Naive thymus-derived CD8-positive, alpha-beta T cell (primary cell): ENCODE data around the gene C22orf31. TPM values are rescaled to one million over a fixed set of nuclear protein-coding genes. Genes with fewer than 3 reads are reported as not detected.

Experiments used
- ATAC-seq, 2 donors: fragments of 150-1000 bp; cut with Tn5 transposase in 1 of 2; sonication (Bioruptor Pico), chemical (Tn5 transposase) in 1 of 2; 1 replicate in 1 of 2; 2 replicates in 1 of 2; pipeline ENCODE4 v1.10.0; 2021; ENCODE audit warnings: mild to moderate bottlenecking in 2 of 2, moderate library complexity in 2 of 2
- POLR2A ChIA-PET: fragments of 350-600 bp; sonication (Branson Sonifier 250); formaldehyde crosslinking; loops from one replicate; lab custom pipeline; 2021; ENCODE audit warnings: antibody characterized with exemption; lab: Charles Lee
- DNase-seq, 10 donors: peaks; one replicate each; pipeline versions ENCODE4 v3.0.0 to v3.0.0-alpha.2; 2020 to 2022
- H3K27ac Mint-ChIP-seq, 10 donors: one replicate each; pipeline ENCODE4 v1.8.0; 2020 to 2022; ENCODE audit warnings: mild to moderate bottlenecking in 10 of 10, mixed read lengths in 10 of 10, moderate library complexity in 4 of 10, inconsistent platforms in 1 of 10
- H3K27me3 Mint-ChIP-seq, 5 donors: one replicate each; pipeline ENCODE4 v1.8.0; 2021 to 2022; ENCODE audit warnings: mixed read lengths in 5 of 5
- H3K36me3 Mint-ChIP-seq, 3 donors: one replicate each; pipeline ENCODE4 v1.8.0; 2020 to 2022; ENCODE audit warnings: mixed read lengths in 3 of 3, mild to moderate bottlenecking in 2 of 3, inconsistent platforms in 1 of 3
- H3K4me1 Mint-ChIP-seq, 4 donors: one replicate each; pipeline ENCODE4 v1.8.0; 2021 to 2022; ENCODE audit warnings: mixed read lengths in 4 of 4
- H3K4me3 Mint-ChIP-seq, 10 donors: one replicate each; pipeline ENCODE4 v1.8.0; 2020 to 2022; ENCODE audit warnings: mild to moderate bottlenecking in 10 of 10, mixed read lengths in 10 of 10, moderate library complexity in 6 of 10, inconsistent platforms in 1 of 10
- H3K9me3 Mint-ChIP-seq, 9 donors: one replicate each; pipeline ENCODE4 v1.8.0; 2020 to 2022; ENCODE audit warnings: mixed read lengths in 9 of 9, mild to moderate bottlenecking in 3 of 9, inconsistent platforms in 1 of 9, moderate library complexity in 1 of 9
- polyA plus RNA-seq, 3 donors: library from polyadenylated mRNA; unstranded; fragments of 300-500 nt; fragmentation: Illumina TruSeq; gene quantifications; one replicate each; pipeline ENCODE4 v1.2.3, GENCODE V29; 2021
- total RNA-seq, 8 experiments: library from RNA in 2 of 8; stranded (reverse) in 2 of 8; gene quantifications; one replicate each; pipeline ENCODE4 v1.2.3 and lab custom pipeline; 2021 to 2026

Gene C22orf31
- total and polyA plus RNA-seq, 5 experiments from 2014 or later, result not detected

DNA sequence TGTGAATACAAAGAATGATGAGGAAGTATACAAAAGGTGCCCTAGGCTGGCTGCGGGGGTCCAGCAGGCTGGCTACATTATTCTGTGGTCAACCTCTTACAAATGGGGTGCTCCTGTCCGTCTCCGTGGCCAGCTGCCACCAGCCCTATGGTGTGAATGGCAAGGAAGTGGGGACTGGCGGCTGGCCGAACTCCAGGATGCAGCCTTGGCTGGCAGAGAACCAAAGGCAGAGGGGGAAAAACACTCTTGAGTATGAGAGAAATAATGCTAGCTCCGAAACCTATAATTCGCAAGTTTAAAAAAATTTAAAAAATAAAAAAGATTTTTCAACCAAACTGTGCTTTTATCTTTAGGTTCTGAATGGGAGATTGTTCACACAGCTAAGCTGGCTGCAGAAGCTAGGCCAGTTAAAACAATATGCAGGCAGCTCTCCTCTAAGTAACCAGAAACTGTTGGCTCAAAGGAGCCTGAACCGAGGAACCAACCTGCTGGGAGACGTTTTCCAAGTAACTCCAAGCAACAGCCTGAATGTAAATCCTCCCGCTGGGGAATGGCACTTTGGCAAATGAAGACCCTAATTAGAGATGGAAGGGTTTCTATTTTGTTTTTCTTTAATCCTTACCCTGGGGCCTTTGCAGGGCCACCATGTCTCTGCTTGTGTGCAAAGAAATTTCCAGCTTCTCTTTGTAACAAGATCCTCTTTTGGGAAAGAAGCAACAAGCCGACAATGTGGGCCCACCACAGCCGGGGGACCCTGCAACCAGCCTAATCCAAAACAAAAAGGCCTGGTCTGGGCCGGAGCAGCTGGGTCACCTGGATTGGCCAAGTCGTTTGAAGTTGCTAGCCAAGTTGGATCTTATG, 50.2 kb downstream of the C22orf31 start:
- no peak overlapping the region for H3K27ac Mint-ChIP-seq
- no peak overlapping the region for H3K4me3 Mint-ChIP-seq
- DNase-seq (no peak), ATAC-seq (no peak)
- H3K36me3 Mint-ChIP-seq, result peaks cover 0 to 11% (median 0%) of the 10 kb centered on the region in 3 donors
- H3K4me1 Mint-ChIP-seq, result peaks cover 7 to 11% (median 9%) of the 10 kb centered on the region in 4 donors
- H3K9me3 Mint-ChIP-seq, result no peaks in the 10 kb centered on the region
- POLR2A ChIA-PET, result no interaction called here
- peaks cover 18 to 73% (median 23%) of the 10 kb centered on the region in 5 donors for H3K27me3 Mint-ChIP-seq

DNA sequence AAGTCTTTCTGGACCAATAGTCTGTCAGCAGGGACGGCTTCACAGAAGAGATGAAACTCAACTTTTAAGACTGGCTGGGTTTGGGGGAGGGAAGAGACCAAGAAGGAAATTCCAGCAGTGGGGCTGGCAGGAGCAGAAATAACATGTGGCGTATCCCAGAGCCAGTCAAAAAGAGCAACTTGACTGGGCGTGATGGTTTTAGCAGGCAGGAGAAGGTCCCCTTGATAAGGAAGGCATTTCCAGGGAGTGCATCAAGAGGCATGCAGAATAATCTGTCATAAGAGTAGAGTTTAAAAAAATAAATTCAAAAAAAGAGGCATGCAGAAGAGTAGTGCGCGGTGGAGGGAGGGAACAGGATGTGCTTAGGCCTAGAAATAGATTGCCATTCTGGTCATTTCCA, 52.5 kb downstream of the C22orf31 start:
- POLR2A ChIA-PET, result no interaction called here
- DNase-seq (no peak), ATAC-seq (no peak)
- Mint-ChIP-seq H3K27ac (no peak overlapping the region), H3K4me3 (no peak overlapping the region), H3K4me1 (peaks cover 0 to 6% (median 2%) of the 10 kb centered on the region in 4 donors), H3K27me3 (peaks cover 22 to 87% (median 33%) of the 10 kb centered on the region in 5 donors), H3K9me3 (no peaks in the 10 kb centered on the region), H3K36me3 (peaks cover 0 to 16% (median 0%) of the 10 kb centered on the region in 3 donors)

Other genes with a start within 250 kb of the C22orf31 start
- gene ZNRF3, start 178.3 kb downstream of the C22orf31 start, total RNA-seq, result under 1 TPM; 0.60 to 0.69 TPM
- under 1 TPM in 2 of 3 donors, not detected in 1; 0.08 TPM for gene ZNRF3, start 178.3 kb downstream of the C22orf31 start, polyA plus RNA-seq
- gene KREMEN1, start 11.2 kb upstream of the C22orf31 start, total RNA-seq, result not detected
- gene KREMEN1, start 11.2 kb upstream of the C22orf31 start, polyA plus RNA-seq, result not detected
- gene EMID1, start 144.1 kb upstream of the C22orf31 start, total RNA-seq, result not detected
- gene EMID1, start 144.1 kb upstream of the C22orf31 start, polyA plus RNA-seq, result not detected
- gene RHBDD3, start 206.2 kb upstream of the C22orf31 start, total RNA-seq, result 10 to 100 TPM; 18.7 to 19.2 TPM
- 10 to 100 TPM in 1 of 3 donors, 1 to 10 TPM in 2; 4.7 to 13.1 (median 4.9) TPM for gene RHBDD3, start 206.2 kb upstream of the C22orf31 start, polyA plus RNA-seq
- 100 to 1,000 TPM; 290 to 292 TPM for gene EWSR1, start 206.4 kb upstream of the C22orf31 start, total RNA-seq
- 100 to 1,000 TPM; 141 to 215 (median 175) TPM for gene EWSR1, start 206.4 kb upstream of the C22orf31 start, polyA plus RNA-seq
- gene GAS2L1, start 244.8 kb upstream of the C22orf31 start, total RNA-seq, result not detected
- under 1 TPM in 1 of 3 donors, not detected in 2; 0.54 TPM for gene GAS2L1, start 244.8 kb upstream of the C22orf31 start, polyA plus RNA-seq